CD14-positive monocyte (primary cell): Measurements from ENCODE around the gene LGR5. TPM values are rescaled to one million over a fixed set of nuclear protein-coding genes. Genes with fewer than 3 reads are reported as not detected.

Experiments
- DNase-seq, 3 donors: peaks; one replicate each; pipeline ENCODE4 v3.0.0-alpha.2; 2011 to 2022
- H2AFZ ChIP-seq: 2 replicates; pipeline ENCODE4 v1.6.0; 2012; ENCODE audit warnings: mild to moderate bottlenecking, low read depth, low read length, inconsistent platforms; ENCODE audit not compliant: insufficient read depth, poor library complexity, severe bottlenecking
- H3K27ac ChIP-seq, 2 donors: 1 replicate in 1 of 2; 2 replicates in 1 of 2; pipeline ENCODE4 v1.5.1; 2012 to 2013; ENCODE audit warnings: low read length in 2 of 2, control low read depth in 1 of 2, inconsistent platforms in 1 of 2, low read depth in 1 of 2, mild to moderate bottlenecking in 1 of 2
- H3K27me3 ChIP-seq, 2 donors: one replicate each; pipeline versions ENCODE4 v1.6.0 to v1.6.1; 2011 to 2013; ENCODE audit warnings: low read length in 2 of 2; ENCODE audit not compliant: control insufficient read depth in 2 of 2, insufficient read depth in 2 of 2
- H3K36me3 ChIP-seq, 2 donors: replicated peaks in 1 of 2; 1 replicate in 1 of 2; 2 replicates in 1 of 2; pipeline versions ENCODE4 v1.5.1 to v1.6.1; 2012 to 2013; ENCODE audit warnings: low read length in 2 of 2, control low read depth in 1 of 2, inconsistent platforms in 1 of 2, mild to moderate bottlenecking in 1 of 2; ENCODE audit not compliant: insufficient read depth in 2 of 2, control insufficient read depth in 1 of 2
- H3K4me1 ChIP-seq, 2 donors: 1 replicate in 1 of 2; 2 replicates in 1 of 2; pipeline versions ENCODE4 v1.5.1 to v1.6.1; 2012 to 2013; ENCODE audit warnings: low read length in 2 of 2, control low read depth in 1 of 2, inconsistent platforms in 1 of 2, mild to moderate bottlenecking in 1 of 2, moderate library complexity in 1 of 2; ENCODE audit not compliant: insufficient read depth in 2 of 2, control insufficient read depth in 1 of 2
- H3K4me2 ChIP-seq: replicated peaks from 2 replicates; pipeline ENCODE3; 2012; ENCODE audit warnings: low read length, moderate library complexity, mild to moderate bottlenecking; ENCODE audit not compliant: poor library complexity, severe bottlenecking; ENCODE audit errors: extremely low read depth
- H3K4me3 ChIP-seq, 3 experiments: fragments of 200-600 bp in 1 of 3; sonication (generic) in 1 of 3; replicated peaks in 1 of 3; 1 replicate in 2 of 3; 2 replicates in 1 of 3; pipeline ENCODE4 v1.5.1; 2011 to 2013; ENCODE audit warnings: low read length in 3 of 3, mild to moderate bottlenecking in 3 of 3, control low read depth in 2 of 3, low read depth in 2 of 3, inconsistent platforms in 1 of 3, moderate library complexity in 1 of 3
- H3K79me2 ChIP-seq: 2 replicates; pipeline ENCODE4 v1.6.0; 2012; ENCODE audit warnings: mild to moderate bottlenecking, control low read depth, inconsistent platforms, low read length, moderate library complexity; ENCODE audit not compliant: insufficient read depth
- H3K9ac ChIP-seq: 2 replicates; pipeline ENCODE4 v1.6.0; 2017; ENCODE audit warnings: low read length, mild to moderate bottlenecking; ENCODE audit not compliant: insufficient read depth, poor library complexity, severe bottlenecking
- H3K9me3 ChIP-seq, 2 donors: replicated peaks in 1 of 2; 1 replicate in 1 of 2; 2 replicates in 1 of 2; pipeline versions ENCODE4 v1.5.1 to v1.6.1; 2012 to 2013; ENCODE audit warnings: low read length in 2 of 2, control low read depth in 1 of 2; ENCODE audit not compliant: control insufficient read depth in 1 of 2, insufficient read depth in 1 of 2
- H4K20me1 ChIP-seq: 2 replicates; pipeline ENCODE4 v1.6.0; 2012; ENCODE audit warnings: mild to moderate bottlenecking, low read length, control low read depth, moderate library complexity; ENCODE audit not compliant: insufficient read depth
- H3K27ac Mint-ChIP-seq, 7 donors: one replicate each; pipeline ENCODE4 v1.8.0; 2020; ENCODE audit warnings: mild to moderate bottlenecking in 7 of 7, mixed read lengths in 7 of 7, moderate library complexity in 6 of 7, inconsistent platforms in 2 of 7
- H3K27me3 Mint-ChIP-seq, 3 donors: one replicate each; pipeline ENCODE4 v1.8.0; 2021 to 2022; ENCODE audit warnings: low read depth in 3 of 3, mild to moderate bottlenecking in 3 of 3, mixed read lengths in 3 of 3, moderate library complexity in 3 of 3, inconsistent platforms in 1 of 3
- H3K36me3 Mint-ChIP-seq, 2 donors: one replicate each; pipeline ENCODE4 v1.8.0; 2020; ENCODE audit warnings: mixed read lengths in 2 of 2, inconsistent platforms in 1 of 2, mild to moderate bottlenecking in 1 of 2
- H3K4me1 Mint-ChIP-seq: one replicate; pipeline ENCODE4 v1.8.0; 2020; ENCODE audit warnings: mild to moderate bottlenecking, mixed read lengths
- H3K4me3 Mint-ChIP-seq, 2 donors: one replicate each; pipeline ENCODE4 v1.8.0; 2020; ENCODE audit warnings: mild to moderate bottlenecking in 2 of 2, mixed read lengths in 2 of 2, moderate library complexity in 1 of 2
- H3K9me3 Mint-ChIP-seq, 7 donors: one replicate each; pipeline ENCODE4 v1.8.0; 2020 to 2022; ENCODE audit warnings: mixed read lengths in 7 of 7, mild to moderate bottlenecking in 6 of 7, moderate library complexity in 6 of 7, inconsistent platforms in 2 of 7
- CTCF ChIP-seq: fragments of 200-600 bp; IDR thresholded peaks from one replicate; pipeline ENCODE4 v1.8.0; 2022; ENCODE audit warnings: antibody characterized with exemption, mild to moderate bottlenecking
- whole genome bisulfite sequencing: methylation state at CpG from one replicate; pipeline ENCODE4 v1.1.5; 2013; ENCODE audit warnings: missing lambda C conversion rate; ENCODE audit not compliant: insufficient coverage; 5-methylcytosine and 5-hydroxymethylcytosine counted together
- intact Hi-C, 2 donors: fragments of 100-400 bp; cut with micrococcal nuclease; formaldehyde crosslinking; loops; one replicate each; pipeline versions ENCODE4 v1.15.0 to v1.15.1; 2023
- polyA plus RNA-seq, 3 donors: library from polyadenylated mRNA; depleted of rRNA in 1 of 3; unstranded in 2 of 3; stranded (reverse) in 1 of 3; fragments of 300-500 nt in 2 of 3; fragments of >200 nt in 1 of 3; fragmentation: Illumina TruSeq in 2 of 3; gene quantifications; 1 replicate in 2 of 3; 2 replicates in 1 of 3; pipeline ENCODE4 v1.2.3, GENCODE V29; 2012 to 2021

Gene LGR5
- polyA plus RNA-seq, 3 donors: not detected

GRCh38 chr12:71591601-71592000 lies 152.0 kb downstream of the LGR5 start:
- H3K27me3 ChIP-seq: no peaks in the 10 kb centered on the region
- no peak overlapping the region for H3K4me2 ChIP-seq
- no CpG with 5 or more reads among the region's 2 CpGs for WGBS
- no peak for DNase-seq
- no peaks in the 10 kb centered on the region for H3K79me2 ChIP-seq
- no peak overlapping the region for H3K9ac ChIP-seq
- H4K20me1 ChIP-seq: no peaks in the 10 kb centered on the region
- H3K9me3 ChIP-seq: no peaks in the 10 kb centered on the region
- peaks cover 0 to 6% (median 0%) of the 10 kb centered on the region in 7 donors for H3K9me3 Mint-ChIP-seq
- intact Hi-C loops: no loop called here
- no peaks in the 10 kb centered on the region for H3K36me3 ChIP-seq
- H3K27ac ChIP-seq: no peak overlapping the region
- H3K27me3 Mint-ChIP-seq: peaks cover 2 to 3% (median 2%) of the 10 kb centered on the region in 3 donors
- no peak for TF ChIP-seq CTCF
- no peak overlapping the region for H2AFZ ChIP-seq
- H3K4me1 Mint-ChIP-seq: no peaks in the 10 kb centered on the region
- H3K4me3 Mint-ChIP-seq: no peak overlapping the region
- no peaks in the 10 kb centered on the region for H3K4me1 ChIP-seq
- H3K4me3 ChIP-seq: no peak overlapping the region
- H3K27ac Mint-ChIP-seq: no peak overlapping the region
- no peaks in the 10 kb centered on the region for H3K36me3 Mint-ChIP-seq

DNA sequence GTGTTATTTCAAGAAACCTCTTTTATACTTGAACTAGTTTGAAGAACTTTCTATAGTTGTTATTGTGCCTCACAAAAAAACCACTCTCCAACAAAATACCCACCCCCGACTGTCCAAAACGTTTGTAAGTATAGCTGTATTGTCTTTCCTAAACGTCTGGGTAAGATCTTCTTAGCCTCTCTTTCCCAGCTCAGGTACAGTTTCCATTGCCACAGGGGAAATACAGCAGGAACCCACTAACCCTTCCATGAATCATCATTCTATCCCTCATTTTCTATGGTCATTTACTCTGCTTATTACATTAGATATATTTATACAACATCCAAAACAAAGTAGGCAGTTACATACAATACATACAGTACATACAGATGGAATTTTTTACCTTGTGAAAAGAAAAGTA lies 153.2 kb downstream of the LGR5 start:
- TF ChIP-seq CTCF: no peak

More for the DNA sequence above, 153.2 kb downstream of the LGR5 start:
- Histone ChIP-seq H3K9ac (no peak overlapping the region), H3K9me3 (no peaks in the 10 kb centered on the region), H3K36me3 (no peaks in the 10 kb centered on the region), H3K4me1 (no peaks in the 10 kb centered on the region), H2AFZ (no peak overlapping the region), H3K4me3 (no peak overlapping the region), H4K20me1 (no peaks in the 10 kb centered on the region), H3K27ac (no peak overlapping the region), H3K4me2 (no peak overlapping the region), H3K27me3 (no peaks in the 10 kb centered on the region), H3K79me2 (no peaks in the 10 kb centered on the region)
- H3K9me3 Mint-ChIP-seq: peaks cover 0 to 6% (median 0%) of the 10 kb centered on the region in 7 donors
- no CpG with 5 or more reads among the region's 3 CpGs for WGBS
- no peak for DNase-seq
- intact Hi-C loops: no loop called here
- no peaks in the 10 kb centered on the region for H3K4me1 Mint-ChIP-seq
- H3K27me3 Mint-ChIP-seq: peaks cover 2 to 3% (median 2%) of the 10 kb centered on the region in 3 donors
- H3K4me3 Mint-ChIP-seq: no peak overlapping the region
- H3K27ac Mint-ChIP-seq: no peak overlapping the region
- no peaks in the 10 kb centered on the region for H3K36me3 Mint-ChIP-seq
